Smooth muscle cell (in vitro differentiated cells): ENCODE measurements around the gene TMEM132A. TPM values are rescaled to one million over a fixed set of nuclear protein-coding genes. Genes with fewer than 3 reads are reported as not detected.

Source experiments
- DNase-seq: peaks from one replicate; lab custom pipeline; 2025; ENCODE audit not compliant: unreplicated experiment; lab: John Stamatoyannopoulos, UW
- H2AFZ ChIP-seq: fragments of 200-600 bp; sonication (generic); 2 replicates; pipeline ENCODE4 v1.6.0; 2016; ENCODE audit warnings: antibody characterized with exemption, low read depth, mild to moderate bottlenecking
- H3F3A ChIP-seq: fragments of 200-600 bp; sonication (generic); 2 replicates; pipeline ENCODE4 v1.6.0; 2017; ENCODE audit warnings: antibody characterized with exemption, low read depth
- H3K27ac ChIP-seq: fragments of 200-600 bp; sonication (generic); 2 replicates; pipeline ENCODE4 v1.5.1; 2016; ENCODE audit warnings: low read depth, mild to moderate bottlenecking
- H3K27me3 ChIP-seq: fragments of 200-600 bp; sonication (generic); 2 replicates; pipeline ENCODE4 v1.6.1; 2016; ENCODE audit warnings: low read depth, mild to moderate bottlenecking
- H3K36me3 ChIP-seq: fragments of 200-600 bp; sonication (generic); 2 replicates; pipeline ENCODE4 v1.5.1; 2016; ENCODE audit warnings: low read depth
- H3K4me1 ChIP-seq: fragments of 200-600 bp; sonication (generic); 2 replicates; pipeline ENCODE4 v1.5.1; 2016; ENCODE audit warnings: low read depth
- H3K4me2 ChIP-seq: fragments of 200-600 bp; sonication (generic); 2 replicates; pipeline ENCODE4 v1.6.0; 2016; ENCODE audit warnings: mild to moderate bottlenecking
- H3K4me3 ChIP-seq: fragments of 200-600 bp; sonication (generic); 2 replicates; pipeline ENCODE4 v1.5.1; 2016; ENCODE audit warnings: mild to moderate bottlenecking
- H3K79me2 ChIP-seq: fragments of 200-600 bp; sonication (generic); 2 replicates; pipeline ENCODE4 v1.6.0; 2016; ENCODE audit warnings: low read depth, mild to moderate bottlenecking
- H3K9ac ChIP-seq: fragments of 200-600 bp; sonication (generic); 2 replicates; pipeline ENCODE4 v1.6.0; 2016; ENCODE audit warnings: low read depth
- H3K9me3 ChIP-seq: fragments of 200-600 bp; sonication (generic); replicated peaks from 2 replicates; pipeline ENCODE4 v1.5.1; 2016; ENCODE audit warnings: low read depth
- H4K20me1 ChIP-seq: fragments of 200-600 bp; sonication (generic); 2 replicates; pipeline ENCODE4 v1.6.0; 2016; ENCODE audit warnings: low read depth
- CTCF ChIP-seq: fragments of 200-600 bp; sonication (generic); IDR thresholded peaks from 2 replicates; pipeline ENCODE4 v1.5.1; 2017; ENCODE audit warnings: borderline replicate concordance, mild to moderate bottlenecking, antibody characterized with exemption; ENCODE audit not compliant: insufficient read depth, poor library complexity, severe bottlenecking
- WGBS: methylation state at CpG from one replicate; pipeline ENCODE4 v1.1.7; 2016; ENCODE audit warnings: low lambda C conversion rate; 5-methylcytosine and 5-hydroxymethylcytosine counted together
- polyA plus RNA-seq: library from polyadenylated mRNA; unstranded; fragments of >200 nt; fragmentation: Nextera tagmentation; extraction: Ambion mirVana; gene quantifications from 2 replicates; pipeline ENCODE4 v1.2.1, GENCODE V29; 2016
- small RNA-seq: library from RNA; depleted of rRNA; stranded (forward); fragments of <200 nt; gene quantifications from one replicate; pipeline ENCODE3, GENCODE V24; 2014
- total RNA-seq: library from RNA; depleted of rRNA; stranded (reverse); fragments of >200 nt; gene quantifications from 2 replicates; pipeline ENCODE4 v1.2.3, GENCODE V29; 2014

The TMEM132A gene
- total and polyA plus RNA-seq, 2 experiments from 2014 or later: 40.7 to 91.3 TPM

- no peak overlapping the region for H3K4me3 ChIP-seq
- WGBS: 86% methylated on average over 2 of the region's 2 CpGs
- H3K27me3 ChIP-seq: no peaks in the 10 kb centered on the region
- no peak for DNase-seq
- no peaks in the 10 kb centered on the region for H3K4me1 ChIP-seq
- no peak for TF ChIP-seq CTCF
- no peaks in the 10 kb centered on the region for H3F3A ChIP-seq
- no peak overlapping the region for H3K4me2 ChIP-seq
- H3K9me3 ChIP-seq: no peaks in the 10 kb centered on the region
- H3K9ac ChIP-seq: no peak overlapping the region
- H2AFZ ChIP-seq: no peak overlapping the region
- no peaks in the 10 kb centered on the region for H3K36me3 ChIP-seq
- H3K27ac ChIP-seq: no peak overlapping the region
- no peaks in the 10 kb centered on the region for H3K79me2 ChIP-seq
- H4K20me1 ChIP-seq: no peaks in the 10 kb centered on the region
Observed at GRCh38 chr11:60985501-60985900, 61.2 kb downstream of the TMEM132A start.

GRCh38 chr11:60985991-60986915 lies 62.0 kb downstream of the TMEM132A start:
- Histone ChIP-seq H3K36me3 (no peaks in the 10 kb centered on the region), H2AFZ (no peak overlapping the region), H3K27me3 (no peaks in the 10 kb centered on the region), H3K9me3 (no peaks in the 10 kb centered on the region), H4K20me1 (no peaks in the 10 kb centered on the region), H3K4me1 (no peaks in the 10 kb centered on the region), H3K79me2 (no peaks in the 10 kb centered on the region), H3K9ac (no peak overlapping the region), H3K4me2 (no peak overlapping the region), H3K27ac (no peak overlapping the region), H3K4me3 (no peak overlapping the region), H3F3A (no peaks in the 10 kb centered on the region)
- 77% methylated on average over 17 of the region's 17 CpGs for WGBS
- DNase-seq: no peak
- TF ChIP-seq CTCF: no peak

Small RNAs within 50 kb of the gene (small RNA-seq; reads per million reads assigned to genes)
- gene RNU6-933P: not detected

Other genes with a start within 250 kb of the TMEM132A start
- gene MS4A8, start 224.8 kb upstream of the TMEM132A start, total RNA-seq: not detected in 2 replicates
- not detected in 2 replicates for gene MS4A8, start 224.8 kb upstream of the TMEM132A start, polyA plus RNA-seq
- not detected in 2 replicates for gene MS4A18, start 199.7 kb upstream of the TMEM132A start, total RNA-seq
- gene MS4A18, start 199.7 kb upstream of the TMEM132A start, polyA plus RNA-seq: not detected in 2 replicates
- not detected in 2 replicates for gene MS4A15, start 167.6 kb upstream of the TMEM132A start, total RNA-seq
- not detected in 2 replicates for gene MS4A15, start 167.6 kb upstream of the TMEM132A start, polyA plus RNA-seq
- not detected in 2 replicates for gene MS4A10, start 139.1 kb upstream of the TMEM132A start, total RNA-seq
- not detected in 2 replicates for gene MS4A10, start 139.1 kb upstream of the TMEM132A start, polyA plus RNA-seq
- gene CCDC86, start 82.3 kb upstream of the TMEM132A start, total RNA-seq: 2.6 and 7.5 TPM in 2 replicates
- 24.2 and 30.3 TPM in 2 replicates for gene CCDC86, start 82.3 kb upstream of the TMEM132A start, polyA plus RNA-seq
- 0.04 TPM in 1 of 2 replicates, not detected in the other for gene PTGDR2, start 68.5 kb upstream of the TMEM132A start, total RNA-seq
- gene PTGDR2, start 68.5 kb upstream of the TMEM132A start, polyA plus RNA-seq: 0.08 and 0.45 TPM in 2 replicates
- 0.94 TPM in 1 of 2 replicates, not detected in the other for gene ZP1, start 56.9 kb upstream of the TMEM132A start, total RNA-seq
- gene ZP1, start 56.9 kb upstream of the TMEM132A start, polyA plus RNA-seq: 1.4 and 2.9 TPM in 2 replicates
- gene PRPF19, start 17.9 kb upstream of the TMEM132A start, total RNA-seq: 33.0 and 36.3 TPM in 2 replicates
- 10.2 and 14.1 TPM in 2 replicates for gene PRPF19, start 17.9 kb upstream of the TMEM132A start, polyA plus RNA-seq
- gene TMEM109, start 10.3 kb upstream of the TMEM132A start, total RNA-seq: 19.8 and 48.5 TPM in 2 replicates
- gene TMEM109, start 10.3 kb upstream of the TMEM132A start, polyA plus RNA-seq: 99.7 and 107 TPM in 2 replicates
- 0.27 and 0.99 TPM in 2 replicates for gene SLC15A3, start 27.7 kb downstream of the TMEM132A start, total RNA-seq
- gene SLC15A3, start 27.7 kb downstream of the TMEM132A start, polyA plus RNA-seq: 0.33 and 2.4 TPM in 2 replicates
- gene CD6, start 47.2 kb downstream of the TMEM132A start, total RNA-seq: 0.27 TPM in 1 of 2 replicates, not detected in the other
- 0.21 TPM in 1 of 2 replicates, not detected in the other for gene CD6, start 47.2 kb downstream of the TMEM132A start, polyA plus RNA-seq
- not detected in 2 replicates for gene CD5, start 178.0 kb downstream of the TMEM132A start, total RNA-seq
- 0.10 and 0.72 TPM in 2 replicates for gene CD5, start 178.0 kb downstream of the TMEM132A start, polyA plus RNA-seq
- gene VPS37C, start 237.0 kb downstream of the TMEM132A start, total RNA-seq: 8.8 and 13.6 TPM in 2 replicates
- gene VPS37C, start 237.0 kb downstream of the TMEM132A start, polyA plus RNA-seq: 15.4 and 22.4 TPM in 2 replicates